Neural progenitor cell (in vitro differentiated cells): ENCODE results near the gene CAPN15.

ENCODE experiments used
- EZH2 ChIP-seq: fragments of 200-600 bp; sonication (generic); IDR thresholded peaks from 2 replicates; pipeline ENCODE4 v1.6.1; 2017; ENCODE audit warnings: antibody characterized with exemption, mild to moderate bottlenecking, moderate library complexity
- TF ChIP-seq, protein P1 (sequence below): fragments of 200-600 bp; sonication (generic); IDR thresholded peaks from 2 replicates; pipeline ENCODE4 v1.5.1; 2017; ENCODE audit warnings: antibody characterized with exemption, mild to moderate bottlenecking

DNA sequence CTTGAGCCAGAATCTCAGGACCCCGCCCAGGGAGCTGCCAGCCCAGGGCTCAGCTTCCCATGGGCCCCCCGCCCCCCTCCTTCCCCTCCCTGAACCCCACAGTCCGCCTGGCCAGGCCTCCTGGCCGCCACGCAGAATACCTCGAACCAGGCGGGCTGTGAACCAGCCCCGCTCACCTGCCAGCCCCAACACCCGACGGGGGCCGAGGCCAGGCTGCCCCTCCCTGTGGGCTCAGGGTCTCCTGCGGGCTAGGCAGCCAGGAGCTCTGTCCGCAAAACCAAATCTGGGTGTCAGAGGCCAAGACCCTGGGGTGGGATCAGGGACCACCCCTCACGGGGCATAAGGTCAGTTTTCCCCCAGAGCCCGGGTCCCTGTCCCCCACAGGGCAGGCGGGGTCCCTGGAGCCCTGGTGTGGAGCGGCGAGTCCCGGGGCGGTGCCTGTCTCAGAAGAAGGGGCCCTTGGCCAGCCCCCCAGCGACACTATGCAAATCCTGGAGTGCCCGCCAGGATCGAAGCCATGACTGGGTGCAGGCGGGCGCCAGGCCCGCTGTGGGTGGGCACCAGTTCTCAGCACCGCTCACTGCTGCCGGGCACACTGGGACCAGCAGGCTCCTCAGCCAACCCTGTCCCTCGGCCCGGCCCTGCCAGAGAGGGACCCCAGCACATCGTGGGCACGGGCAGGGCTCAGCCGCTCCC, 26.2 kb downstream of the CAPN15 start:
- TF ChIP-seq EZH2 = no peak
- TF ChIP-seq, protein P1, sequence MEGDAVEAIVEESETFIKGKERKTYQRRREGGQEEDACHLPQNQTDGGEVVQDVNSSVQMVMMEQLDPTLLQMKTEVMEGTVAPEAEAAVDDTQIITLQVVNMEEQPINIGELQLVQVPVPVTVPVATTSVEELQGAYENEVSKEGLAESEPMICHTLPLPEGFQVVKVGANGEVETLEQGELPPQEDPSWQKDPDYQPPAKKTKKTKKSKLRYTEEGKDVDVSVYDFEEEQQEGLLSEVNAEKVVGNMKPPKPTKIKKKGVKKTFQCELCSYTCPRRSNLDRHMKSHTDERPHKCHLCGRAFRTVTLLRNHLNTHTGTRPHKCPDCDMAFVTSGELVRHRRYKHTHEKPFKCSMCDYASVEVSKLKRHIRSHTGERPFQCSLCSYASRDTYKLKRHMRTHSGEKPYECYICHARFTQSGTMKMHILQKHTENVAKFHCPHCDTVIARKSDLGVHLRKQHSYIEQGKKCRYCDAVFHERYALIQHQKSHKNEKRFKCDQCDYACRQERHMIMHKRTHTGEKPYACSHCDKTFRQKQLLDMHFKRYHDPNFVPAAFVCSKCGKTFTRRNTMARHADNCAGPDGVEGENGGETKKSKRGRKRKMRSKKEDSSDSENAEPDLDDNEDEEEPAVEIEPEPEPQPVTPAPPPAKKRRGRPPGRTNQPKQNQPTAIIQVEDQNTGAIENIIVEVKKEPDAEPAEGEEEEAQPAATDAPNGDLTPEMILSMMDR = no peak
